ENCODE measurements around the gene SH2B3. TPM values are rescaled to one million over a fixed set of nuclear protein-coding genes. Genes with fewer than 3 reads are reported as not detected.
A peak's percentile ranks its signal among the peaks of the same experiment; 100 is the strongest.

Gene SH2B3
- total RNA-seq, 1 donor from 2014 or later = 124 TPM

DNA sequence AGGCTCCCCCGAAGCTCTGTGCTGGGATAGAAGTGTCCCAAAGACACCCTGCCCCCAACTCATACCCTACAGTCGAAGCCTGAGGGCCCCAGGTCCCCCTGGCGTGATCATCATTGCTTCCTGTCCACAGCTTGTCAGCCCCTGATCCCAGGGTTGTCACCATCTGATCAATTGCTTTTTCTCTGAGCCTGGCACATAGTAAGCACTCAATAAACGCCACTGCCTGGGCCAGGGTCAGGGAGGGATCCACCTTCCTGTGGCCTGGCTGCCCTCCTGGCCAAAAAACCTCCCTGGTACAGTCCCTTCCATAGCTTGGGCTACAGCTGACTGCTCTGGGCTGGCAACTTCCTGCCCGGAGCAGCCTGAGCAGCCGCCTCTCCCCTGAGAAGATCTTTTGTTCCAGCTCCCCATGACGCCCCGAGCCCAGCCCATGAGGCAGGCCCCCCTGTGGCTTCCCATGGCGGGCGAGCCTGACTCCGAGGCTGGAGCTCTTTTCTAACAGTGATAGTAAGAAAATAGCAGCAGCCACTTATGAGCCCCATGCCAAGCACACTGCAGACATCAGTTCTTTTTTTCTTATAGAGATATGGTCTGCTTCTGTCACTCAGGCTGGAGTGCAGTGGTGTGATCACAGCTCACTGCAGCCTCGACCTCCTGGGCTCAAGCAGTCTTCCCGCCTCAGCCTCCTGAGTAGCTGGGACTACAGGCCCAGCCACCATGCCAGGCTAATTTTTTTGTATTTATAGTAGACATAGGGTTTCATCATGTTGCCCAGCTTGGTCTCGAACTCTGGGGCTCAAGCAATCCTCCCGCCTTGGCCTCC is 6.5 kb downstream of the SH2B3 start:
- intact Hi-C loops (cut with DNase I) = loop anchor here (5.0 kb wide), 1 partner anchor 275 kb away; the partner anchor contains the start of genes ACAD10 and BRAP
- H3K9me3 ChIP-seq = no peaks in the 10 kb centered on the region
- no peak overlapping the region for H3K4me3 ChIP-seq
- H3K36me3 ChIP-seq = no peaks in the 10 kb centered on the region
- H3K27ac ChIP-seq = peak overlapping the region; percentile 91 to 92
- DNase-seq (ENCODE audit: low spot score in 2 of 2) = no peak
- peaks cover 15 to 44% of the 10 kb centered on the region in 2 donors for H3K4me1 ChIP-seq
- H3K27me3 ChIP-seq = no peaks in the 10 kb centered on the region
- no peak for TF ChIP-seq CTCF (IDR thresholded peaks at IDR 0.05)

DNA sequence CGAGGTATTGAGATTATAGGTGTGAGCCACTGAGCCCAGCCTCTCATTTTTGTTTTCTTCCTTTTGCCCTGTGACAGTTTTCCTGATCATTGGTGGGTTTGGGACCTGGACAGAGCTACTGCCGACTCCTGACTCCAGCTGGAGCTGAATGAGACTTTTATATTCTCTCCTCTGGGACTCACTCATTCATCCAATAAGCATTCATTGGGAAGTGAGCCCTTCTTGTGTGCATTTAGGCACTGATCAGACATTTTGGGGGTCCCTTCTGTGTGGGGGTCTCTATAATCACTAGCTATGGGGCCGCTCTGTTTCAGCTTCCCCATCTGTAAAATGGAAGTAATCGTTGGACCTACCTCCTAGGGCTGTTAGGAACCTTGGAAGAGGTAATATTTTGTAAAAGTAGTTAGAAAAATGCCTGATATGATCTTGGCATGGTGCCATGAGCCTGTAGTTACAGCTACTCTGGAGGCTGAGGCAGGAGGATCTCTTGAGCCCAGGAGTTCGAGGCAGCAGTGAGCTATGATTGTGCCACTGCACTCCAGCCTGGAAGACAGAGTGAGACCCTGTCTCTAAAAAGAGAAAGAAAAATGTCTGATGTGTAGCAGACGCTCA is 7.2 kb downstream of the SH2B3 start:
- no peaks in the 10 kb centered on the region for H3K27me3 ChIP-seq
- no peaks in the 10 kb centered on the region for H3K9me3 ChIP-seq
- DNase-seq (ENCODE audit: low spot score in 2 of 2) = no peak
- H3K36me3 ChIP-seq = peaks cover 0 to 1% of the 10 kb centered on the region in 2 donors
- H3K4me3 ChIP-seq = no peak overlapping the region
- peak overlapping the region; percentile 28 to 91 for H3K27ac ChIP-seq
- intact Hi-C loops (cut with DNase I) = loop anchor here (5.0 kb wide), 1 partner anchor 274 kb away; the partner anchor contains the start of genes ACAD10 and BRAP
- no peak for TF ChIP-seq CTCF (IDR thresholded peaks at IDR 0.05)
- peaks cover 15 to 37% of the 10 kb centered on the region in 2 donors for H3K4me1 ChIP-seq

- H3K27ac ChIP-seq = no peak overlapping the region
- H3K27me3 ChIP-seq = no peaks in the 10 kb centered on the region
- no peak for DNase-seq (ENCODE audit: low spot score in 2 of 2)
- intact Hi-C loops (cut with DNase I) = loop anchor here (5.0 kb wide), 1 partner anchor 274 kb away; the partner anchor contains the start of genes ACAD10 and BRAP
- H3K36me3 ChIP-seq = peaks cover 2 to 7% of the 10 kb centered on the region in 2 donors
- no peak overlapping the region for H3K4me3 ChIP-seq
- H3K9me3 ChIP-seq = no peaks in the 10 kb centered on the region
- no peak for TF ChIP-seq CTCF (IDR thresholded peaks at IDR 0.05)
- H3K4me1 ChIP-seq = peaks cover 15 to 37% of the 10 kb centered on the region in 2 donors
Observed at GRCh38 chr12:111413442-111414086, 7.8 kb downstream of the SH2B3 start.

DNA sequence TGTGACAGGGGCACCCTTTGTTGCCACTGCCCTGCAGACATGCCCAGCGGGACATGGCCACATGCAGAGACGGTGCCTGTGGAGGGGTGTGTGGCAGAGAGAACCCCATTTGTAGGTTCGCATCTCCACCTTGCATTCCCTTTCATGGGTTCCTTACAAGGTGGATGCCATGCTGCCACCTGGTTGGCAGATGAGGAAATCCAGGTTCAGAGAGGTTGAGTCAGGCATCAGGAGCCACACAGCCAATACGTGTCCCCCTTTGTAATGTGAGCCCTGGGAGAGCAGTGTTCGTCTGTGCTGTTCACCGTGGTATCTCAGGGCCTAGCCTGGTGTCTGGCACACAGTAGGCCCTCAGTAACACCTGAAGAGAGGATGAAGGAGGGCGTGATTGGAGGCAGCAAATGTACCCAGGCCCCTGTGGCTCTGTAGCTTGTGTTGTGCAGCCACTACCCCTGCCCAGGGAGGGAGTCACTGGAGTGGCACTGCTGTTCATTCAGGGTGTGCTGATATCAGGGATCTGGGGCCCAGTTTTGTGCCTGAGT is 9.1 kb downstream of the SH2B3 start:
- intact Hi-C loops (cut with DNase I) = loop anchor here (5.0 kb wide), 1 partner anchor 273 kb away; the partner anchor contains the start of genes ACAD10 and BRAP
- no peak for TF ChIP-seq CTCF (IDR thresholded peaks at IDR 0.05)

GRCh38 chr12:111417290-111417689 is 11.6 kb downstream of the SH2B3 start:
- Histone ChIP-seq H3K36me3 (peaks cover 25 to 26% of the 10 kb centered on the region in 2 donors), H3K9me3 (no peaks in the 10 kb centered on the region), H3K27me3 (no peaks in the 10 kb centered on the region), H3K4me1 (peaks cover 0 to 3% of the 10 kb centered on the region in 2 donors), H3K4me3 (no peak overlapping the region), H3K27ac (no peak overlapping the region)
- TF ChIP-seq CTCF (IDR thresholded peaks at IDR 0.05) = no peak
- DNase-seq (ENCODE audit: low spot score in 2 of 2) = no peak
- intact Hi-C loops (cut with DNase I) = no loop called here

More for the DNA sequence above, 9.1 kb downstream of the SH2B3 start:
- no peaks in the 10 kb centered on the region for H3K9me3 ChIP-seq
- H3K36me3 ChIP-seq = peaks cover 12% of the 10 kb centered on the region in 2 donors
- no peak overlapping the region for H3K27ac ChIP-seq
- H3K27me3 ChIP-seq = no peaks in the 10 kb centered on the region
- no peak for DNase-seq (ENCODE audit: low spot score in 2 of 2)
- no peak overlapping the region for H3K4me3 ChIP-seq
- H3K4me1 ChIP-seq = peaks cover 11 to 26% of the 10 kb centered on the region in 2 donors

All from ascending aorta (tissue), 2 donors.